Stimulated activated CD4-positive, alpha-beta T cell treated with anti-CD3 and anti-CD28 coated beads, Interleukin-12 subunit alpha, Interleukin-12 subunit beta, amount 100 ng/mL, for 4 hours (primary cell): ENCODE data around the gene TAF1B.

ENCODE experiments used
- DNase-seq: peaks from one replicate; pipeline ENCODE4 v3.0.0-alpha.2; 2020

TAF1B gene

GRCh38 chr2:9946818-9947217, 103.5 kb downstream of the TAF1B start:
- no peak for DNase-seq

GRCh38 chr2:9948721-9949120, 105.4 kb downstream of the TAF1B start:
- DNase-seq = no peak

GRCh38 chr2:9949239-9949991, 106.1 kb downstream of the TAF1B start:
- DNase-seq = no peak

- no peak for DNase-seq
Measured at GRCh38 chr2:9949992-9950520, 106.8 kb downstream of the TAF1B start.

GRCh38 chr2:9950521-9951271, 107.4 kb downstream of the TAF1B start:
- DNase-seq = peak; percentile 47

- no peak for DNase-seq
Measured at GRCh38 chr2:9951272-9951521, 107.9 kb downstream of the TAF1B start.

GRCh38 chr2:9951522-9952285, 108.4 kb downstream of the TAF1B start, which contains the start of gene GRHL1:
Gene GRHL1, plus strand, starts transcription at chr2:9951693. Its CDS starts 141 bp downstream, at chr2:9951834.
- DNase-seq = peak; percentile 89

GRCh38 chr2:9952286-9952737, 109.0 kb downstream of the TAF1B start:
- DNase-seq = no peak

GRCh38 chr2:9952856-9953503, 109.7 kb downstream of the TAF1B start:
- DNase-seq = no peak

GRCh38 chr2:9954136-9954535, 110.9 kb downstream of the TAF1B start:
- DNase-seq = no peak

- no peak for DNase-seq
Measured at GRCh38 chr2:9958057-9958456, 114.8 kb downstream of the TAF1B start.

GRCh38 chr2:9959262-9959661, 116.0 kb downstream of the TAF1B start:
- no peak for DNase-seq

- DNase-seq = no peak
Measured at GRCh38 chr2:9961013-9961412, 117.7 kb downstream of the TAF1B start.

GRCh38 chr2:9964334-9964980, 121.2 kb downstream of the TAF1B start:
- DNase-seq = no peak

GRCh38 chr2:9965119-9965822, 122.0 kb downstream of the TAF1B start:
- no peak for DNase-seq

GRCh38 chr2:9966491-9967022, 123.3 kb downstream of the TAF1B start:
- DNase-seq = no peak

GRCh38 chr2:9967053-9967775, 123.9 kb downstream of the TAF1B start:
- no peak for DNase-seq

- DNase-seq = no peak
Measured at GRCh38 chr2:9968553-9969497, 125.6 kb downstream of the TAF1B start.
